Measurements from ENCODE around the gene PIGO. TPM values are rescaled to one million over a fixed set of nuclear protein-coding genes. Genes with fewer than 3 reads are reported as not detected.

PIGO gene
- total and polyA plus RNA-seq, 2 of the 8 experiments (the other 6 are each of a cell fraction or from before 2014, with no cell fraction given), result 20.5 to 31.3 TPM

GRCh38 chr9:35067056-35067455, 29.3 kb downstream of the PIGO start:
- H2AFZ ChIP-seq (ENCODE audit: low read length), result no peak overlapping the region
- H2BK5ac ChIP-seq (ENCODE audit: low read depth, low read length), result no peak overlapping the region
- H3K9me3 ChIP-seq (ENCODE audit: insufficient read depth in 2 of 2, low read depth in 1 of 2, low read length in 1 of 2), result no peaks in the 10 kb centered on the region
- WGBS, 2 experiments (ENCODE audit: extremely low coverage in 1 of 2, insufficient coverage in 1 of 2, insufficient read length in 1 of 2, insufficient replicate concordance in 2 of 2, low coverage in 1 of 2, low lambda C conversion rate in 2 of 2, missing lambda C conversion rate in 1 of 2), result 95% methylated on average over 1 of the region's 1 CpG; no CpG with 5 or more reads in 1 of the 2 experiments
- peaks cover 46 to 62% (median 60%) of the 10 kb centered on the region in 4 experiments for H3K36me3 ChIP-seq (ENCODE audit: control insufficient read depth in 2 of 4, insufficient read depth in 4 of 4, low read length in 3 of 4)
- no peak overlapping the region for H3K14ac ChIP-seq (ENCODE audit: insufficient read length)
- no peak overlapping the region for H3K56ac ChIP-seq (replicated peaks; ENCODE audit: insufficient read length, low read depth, low read length)
- H3K4ac ChIP-seq (replicated peaks; ENCODE audit: insufficient read length, low read depth, low read length), result no peak overlapping the region
- peaks cover 4 to 10% (median 6%) of the 10 kb centered on the region in 4 experiments for H3K4me1 ChIP-seq (replicated peaks in 1 of 4; ENCODE audit: control insufficient read depth in 3 of 4, insufficient read depth in 4 of 4, low read length in 3 of 4)
- no peak overlapping the region for H3K23ac ChIP-seq (ENCODE audit: insufficient read length)
- H3K9ac ChIP-seq (replicated peaks in 1 of 4; ENCODE audit: extremely low read depth in 1 of 4, low read depth in 3 of 4, low read length in 3 of 4), result no peak overlapping the region
- H4K5ac ChIP-seq (ENCODE audit: insufficient read length, low read depth, low read length), result no peak overlapping the region
- no peak overlapping the region for H2BK12ac ChIP-seq (ENCODE audit: low read depth, low read length)
- FAIRE-seq (no peak), DNase-seq (ENCODE audit: low read depth in 1 of 2, low spot score in 2 of 2) (no peak)
- ChIA-PET POLR2A (ENCODE audit: partially characterized antibody) (interaction anchor here (1.2 to 17.6 kb wide), 6 partner anchors 10 to 73 kb away, joined by 3 to 440 read pairs (median 6); partner anchors contain the start of genes FANCG, PIGO and STOML2), CTCF (ENCODE audit: partially characterized antibody) (interaction anchor here (1.1 to 9.4 kb wide), 4 partner anchors 9 to 349 kb away, joined by 3 to 50 read pairs (median 4); no protein-coding TSS in a partner anchor)
- H2AK5ac ChIP-seq (ENCODE audit: low read depth, low read length), result no peak overlapping the region
- H3K79me2 ChIP-seq (ENCODE audit: control insufficient read depth in 1 of 2, insufficient read depth in 2 of 2, low read length in 2 of 2), result peaks cover 38 to 53% of the 10 kb centered on the region in 2 experiments
- H3K23me2 ChIP-seq (ENCODE audit: low read depth, low read length), result peaks cover 3% of the 10 kb centered on the region; the same call in 1 of the 2 replicates
- no peaks in the 10 kb centered on the region for H3K27me3 ChIP-seq (replicated peaks in 1 of 4; ENCODE audit: control insufficient read depth in 3 of 4, extremely low read depth in 1 of 4, insufficient read depth in 3 of 4, low read length in 3 of 4)
- H3K4me3 ChIP-seq (ENCODE audit: extremely low read depth in 1 of 4, insufficient read depth in 2 of 4, low read depth in 3 of 4, low read length in 4 of 4), result no peak overlapping the region
- H4K8ac ChIP-seq (ENCODE audit: extremely low read depth, insufficient read depth, low read length), result no peak overlapping the region
- no peak overlapping the region for H3K27ac ChIP-seq (ENCODE audit: low read depth, low read length)
- H3K18ac ChIP-seq (ENCODE audit: extremely low read depth, low read length), result no peak overlapping the region
- no peak overlapping the region for H2BK15ac ChIP-seq (ENCODE audit: low read length)
- no peak overlapping the region for H4K91ac ChIP-seq (replicated peaks; ENCODE audit: insufficient read length, low read length)
- H4K20me1 ChIP-seq (replicated peaks in 1 of 2; ENCODE audit: control insufficient read depth in 1 of 2, insufficient read depth in 2 of 2, low read length in 2 of 2), result peaks cover 22 to 42% of the 10 kb centered on the region in 2 experiments
- H3K4me2 ChIP-seq (ENCODE audit: insufficient read depth in 1 of 2, low read depth in 2 of 2, low read length in 2 of 2), result no peak overlapping the region
- peaks cover 3% of the 10 kb centered on the region for H3K79me1 ChIP-seq (ENCODE audit: low read depth, low read length)
- TF ChIP-seq BCL11A (IDR thresholded peaks at IDR 0.05; ENCODE audit: low read depth in 2 of 2, low read length in 2 of 2) (no peak), GABPA (IDR thresholded peaks at IDR 0.05; ENCODE audit: borderline replicate concordance, insufficient read depth, low read length) (no peak), EZH2 (IDR thresholded peaks at IDR 0.05; ENCODE audit: low read depth, low read length, severe bottlenecking) (no peak), GTF2F1 (IDR thresholded peaks at IDR 0.05; ENCODE audit: borderline replicate concordance, low read depth, low read length) (no peak), SP1 (IDR thresholded peaks at IDR 0.05; ENCODE audit: low read depth, low read length) (no peak), RAD21 (IDR thresholded peaks at IDR 0.05 in 1 of 2, conservative IDR thresholded peaks at IDR 0.05 in 1 of 2; ENCODE audit: low read depth in 2 of 2, low read length in 2 of 2) (no peak), MAX (IDR thresholded peaks at IDR 0.05) (no peak)
- H2BK20ac ChIP-seq (ENCODE audit: low read length), result no peak overlapping the region
- H2BK120ac ChIP-seq (replicated peaks; ENCODE audit: low read depth, low read length), result no peak overlapping the region
